ENCODE data around the gene PRSS27.
"Not testable (repeated sequence)": the region's sequence is repeated elsewhere in the genome, so short reads cannot be mapped to it uniquely, and the experiment has no call there.

Gene PRSS27

DNA sequence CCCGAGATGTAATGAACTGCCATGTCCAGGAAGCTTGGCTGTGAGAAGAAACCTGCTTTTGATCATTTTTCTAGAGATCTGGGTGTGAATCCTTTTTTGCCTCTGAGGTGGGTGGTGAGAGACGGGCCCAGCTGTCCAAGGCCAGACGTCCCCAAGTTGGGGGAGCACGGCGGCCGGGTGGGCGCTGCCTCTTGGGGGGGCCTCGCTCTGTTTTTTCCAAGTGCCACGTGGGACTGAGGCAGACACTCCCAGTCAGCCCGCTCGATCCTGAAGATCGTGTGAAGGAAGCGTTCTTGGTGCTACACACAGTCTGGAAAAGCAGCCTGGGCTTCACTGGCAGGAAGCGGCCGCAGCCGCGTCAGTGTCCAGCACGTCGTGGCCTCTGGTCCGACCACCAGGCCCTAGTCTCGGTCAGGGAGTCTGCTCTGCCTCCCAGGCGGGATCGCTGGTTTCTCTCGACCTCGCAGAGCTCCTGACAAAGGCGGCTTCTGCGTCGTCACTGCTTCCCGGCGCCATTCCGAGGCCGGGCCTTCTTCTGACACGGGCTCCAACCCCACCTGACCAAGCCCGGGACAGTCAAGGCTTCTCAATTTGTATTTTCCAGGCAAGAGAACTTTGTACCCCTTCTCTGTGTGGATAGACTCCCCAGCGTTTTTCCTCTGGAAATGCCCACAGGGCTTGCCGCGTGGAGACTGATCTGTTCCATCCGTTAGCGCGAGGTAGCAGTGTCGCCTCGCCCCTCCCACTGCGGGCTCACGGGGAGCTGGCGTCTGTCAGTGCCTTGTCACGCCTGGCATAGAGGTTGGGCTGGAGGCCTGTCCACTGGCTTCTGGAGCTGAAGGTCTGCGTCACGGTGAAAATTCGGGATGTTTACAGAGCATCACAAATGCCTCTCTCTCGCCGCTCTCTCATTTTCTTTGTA lies 12.4 kb downstream of the PRSS27 start:
- no peak for DNase-seq

GRCh38 chr16:2706611-2707311 lies 13.3 kb downstream of the PRSS27 start:
- no peak for DNase-seq

DNA sequence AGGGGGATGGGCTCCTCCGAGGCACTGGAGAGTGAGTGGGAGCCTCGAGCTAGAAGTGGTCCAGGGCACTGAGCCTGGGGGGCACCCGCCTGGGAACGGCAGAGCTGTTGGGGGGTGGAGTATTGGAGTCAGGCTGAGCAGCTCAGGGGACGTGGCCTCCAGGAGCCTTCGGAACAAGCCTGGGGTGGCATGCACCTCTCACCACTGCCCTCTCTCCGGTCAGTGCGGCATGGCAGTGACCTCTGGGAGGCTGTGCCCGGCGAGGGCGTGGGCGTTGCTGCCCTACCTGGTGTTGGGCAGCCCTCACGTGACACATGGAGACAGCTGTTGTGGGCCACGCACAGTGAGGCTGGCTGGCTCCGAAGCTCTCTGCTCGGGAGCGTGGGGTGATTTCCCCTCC lies 13.9 kb downstream of the PRSS27 start:
- no peak for DNase-seq

DNA sequence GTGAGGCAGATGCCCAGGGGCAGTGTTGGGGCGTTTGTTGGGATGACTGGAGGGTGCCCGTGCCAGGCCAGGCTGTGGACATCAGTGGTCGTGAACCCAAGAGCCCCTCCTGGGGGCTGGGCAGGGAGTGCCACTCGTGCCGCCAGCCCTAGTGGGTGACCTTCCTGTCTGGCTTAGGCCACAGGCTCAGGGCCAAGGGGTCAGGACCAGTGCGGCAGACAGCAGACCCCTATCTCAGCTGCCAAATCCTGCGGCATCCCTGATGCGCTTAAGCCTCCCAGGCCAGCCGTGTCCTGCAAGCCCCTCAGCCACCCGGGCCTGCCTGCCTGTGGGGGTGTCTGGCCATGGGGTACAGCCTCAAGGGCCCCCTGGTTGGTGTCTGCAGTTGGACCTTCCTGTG lies 14.7 kb downstream of the PRSS27 start:
- DNase-seq = no peak

GRCh38 chr16:2704983-2705275 lies 15.1 kb downstream of the PRSS27 start:
- no peak for DNase-seq

DNA sequence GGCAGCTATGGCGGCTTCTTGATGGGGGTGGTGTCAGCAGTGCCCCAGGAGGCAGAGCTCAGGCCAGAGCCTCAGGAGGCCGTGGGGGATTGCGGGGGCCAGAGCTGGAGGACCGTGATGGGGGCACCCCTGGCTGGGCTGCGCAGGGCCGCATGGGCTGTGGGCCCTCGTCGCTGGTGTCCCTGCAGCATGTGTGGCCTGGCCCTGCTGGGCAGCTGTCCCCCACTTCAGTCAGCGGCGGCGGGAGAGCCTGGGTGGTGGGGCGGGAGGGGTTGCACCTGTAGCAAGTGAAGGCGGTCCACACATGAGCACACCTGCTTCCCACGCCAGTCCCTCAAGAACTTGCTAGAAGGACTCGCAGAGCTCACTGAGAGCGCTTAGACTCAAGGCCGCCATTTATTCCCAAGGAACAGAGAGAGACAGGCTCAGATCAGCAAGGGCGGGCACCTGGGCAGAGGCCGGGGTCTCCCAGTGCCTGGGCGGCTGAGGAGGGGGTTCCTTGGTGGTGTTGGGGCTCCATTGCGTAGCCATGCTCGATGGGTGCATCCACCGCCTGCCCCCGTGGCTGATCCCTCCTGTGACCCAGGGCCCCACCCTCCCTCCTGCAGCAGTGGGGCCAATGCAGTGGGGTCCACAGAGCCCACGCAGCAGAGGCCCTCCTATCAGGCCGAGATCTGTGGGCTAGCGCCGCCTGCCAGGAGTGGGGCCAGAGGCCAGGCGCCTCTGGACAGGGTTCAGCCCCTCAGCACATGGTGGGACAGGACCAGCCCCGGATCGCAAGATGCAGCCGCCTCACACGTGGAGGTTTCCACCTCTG lies 15.7 kb downstream of the PRSS27 start:
- DNase-seq = no peak

DNA sequence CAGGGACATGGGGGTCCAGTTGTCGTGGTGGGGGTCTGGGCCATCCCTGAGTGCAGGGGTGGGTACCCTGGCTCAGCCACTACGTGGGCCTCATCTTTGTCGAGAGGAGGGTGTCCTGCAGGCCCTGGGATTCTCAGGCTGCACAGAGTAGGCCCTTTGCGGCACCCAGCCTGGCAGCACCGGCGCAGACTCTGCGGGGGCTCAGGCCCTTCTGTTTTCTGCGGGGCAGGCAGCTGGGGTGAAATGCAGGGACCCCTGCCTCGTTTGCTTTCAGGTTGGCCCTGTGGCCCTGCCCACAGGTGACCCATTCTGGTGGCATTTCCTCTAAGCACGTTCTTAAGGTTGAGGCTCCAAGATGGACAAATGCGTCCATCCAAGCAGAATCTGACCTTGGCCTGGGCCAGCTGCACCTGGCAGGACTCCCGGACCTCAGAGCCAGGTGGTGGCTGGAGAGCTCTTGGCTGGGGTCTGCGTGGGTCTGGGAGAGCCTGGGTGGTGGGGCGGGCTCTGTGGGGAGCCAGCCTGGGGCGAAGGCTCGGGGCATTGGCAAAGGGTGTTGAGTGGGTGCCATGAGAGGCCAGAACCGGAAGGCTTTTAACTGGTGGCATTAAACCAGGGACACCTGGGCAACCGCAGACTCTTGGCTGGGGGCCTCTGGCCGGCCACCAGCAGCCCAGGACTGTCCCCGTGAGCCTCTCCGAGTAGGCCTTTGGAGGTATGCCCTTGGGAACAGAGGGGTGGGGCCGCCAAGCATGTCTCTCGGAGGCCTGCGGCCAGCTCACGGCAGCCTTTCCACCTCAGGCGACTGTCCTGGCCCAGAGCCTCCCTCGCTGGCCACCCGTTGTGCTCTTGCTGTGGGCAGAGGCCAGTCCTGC lies 16.9 kb downstream of the PRSS27 start:
- no peak for DNase-seq

GRCh38 chr16:2702438-2702825 lies 17.6 kb downstream of the PRSS27 start:
- DNase-seq = no peak

- DNase-seq = no peak
Measured at GRCh38 chr16:2701713-2702437, 18.1 kb downstream of the PRSS27 start.

GRCh38 chr16:2701272-2701671 lies 18.8 kb downstream of the PRSS27 start:
- DNase-seq = no peak

DNA sequence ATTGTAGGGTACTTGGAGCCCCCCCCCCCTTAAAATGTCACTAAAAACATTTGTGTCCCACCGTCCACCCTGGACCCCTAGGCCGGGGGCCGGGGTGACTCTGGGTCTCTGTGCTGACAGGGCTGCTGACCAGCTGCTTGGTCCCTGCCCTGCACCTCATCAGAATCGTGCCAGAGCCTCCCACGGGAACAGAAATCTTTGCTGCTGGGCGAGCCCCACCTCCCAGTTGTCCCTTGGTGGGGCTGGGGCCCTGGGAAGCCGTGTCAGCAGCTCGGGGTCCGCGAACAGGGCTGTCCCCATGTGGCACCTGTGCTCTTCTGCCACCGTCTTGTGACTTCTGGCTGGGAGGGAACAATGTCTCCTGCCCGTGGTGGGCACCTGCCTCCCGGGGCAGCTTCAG lies 19.2 kb downstream of the PRSS27 start:
- no peak for DNase-seq

GRCh38 chr16:2699791-2700600 lies 20.0 kb downstream of the PRSS27 start:
- DNase-seq = no peak

- DNase-seq = no peak
Measured at GRCh38 chr16:2698965-2699750, 20.9 kb downstream of the PRSS27 start.

- no peak for DNase-seq
Measured at GRCh38 chr16:2698103-2698870, 21.7 kb downstream of the PRSS27 start.

DNA sequence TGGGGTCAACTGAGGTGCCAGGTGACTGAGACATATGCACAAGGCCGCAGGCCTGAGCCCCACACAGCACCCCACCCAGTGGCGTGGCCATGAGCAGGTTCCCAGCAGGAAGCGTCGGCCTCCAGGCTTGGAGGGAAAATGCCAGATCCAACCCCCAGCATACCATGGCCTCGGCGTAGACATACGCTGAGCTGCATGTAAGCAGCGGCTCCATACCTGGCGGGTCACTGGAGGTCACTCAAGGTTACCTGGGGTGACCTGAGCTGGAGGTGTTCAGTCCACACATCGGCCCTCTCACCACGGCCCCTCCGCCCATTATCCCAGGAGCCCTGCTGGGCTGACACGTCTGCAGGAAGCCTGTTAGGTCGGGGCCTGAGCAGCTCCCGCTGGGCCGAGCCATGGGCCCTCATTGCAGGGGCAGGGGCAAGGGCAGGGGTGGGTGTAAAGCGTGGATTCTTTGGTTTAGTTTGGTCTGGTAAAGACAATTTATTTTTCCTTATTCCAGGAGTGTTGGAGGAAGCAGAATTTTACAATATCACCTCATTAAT lies 22.5 kb downstream of the PRSS27 start:
- DNase-seq = no peak

GRCh38 chr16:2696601-2697250 lies 23.3 kb downstream of the PRSS27 start:
- not testable (repeated sequence) for DNase-seq

GRCh38 chr16:2692948-2693651 lies 26.9 kb downstream of the PRSS27 start:
- DNase-seq = no peak
